SK-N-SH treated with all-trans-retinoic acid at 6 μM for 48 hours (cell line): Measurements from ENCODE around the gene SNX13.

Experiments
- ATAC-seq: fragments of 200-7000 bp; cut with Tn5 transposase; 3 replicates; pipeline ENCODE4 v1.9.1; 2020; ENCODE audit warnings: mild to moderate bottlenecking, moderate library complexity
- ARNTL ChIP-seq: fragments of 450-650 bp; formaldehyde crosslinking; IDR thresholded peaks from 2 replicates; pipeline ENCODE4 v1.5.0; 2020; ENCODE audit warnings: low read depth, mild to moderate bottlenecking, moderate library complexity, borderline replicate concordance
- BACH2 ChIP-seq: fragments of 250-450 bp; sonication (Bioruptor Pico); IDR thresholded peaks from 2 replicates; pipeline ENCODE4 v1.9.0; 2021; ENCODE audit warnings: mild to moderate bottlenecking, borderline replicate concordance
- CSDC2 ChIP-seq: fragments of 250-450 bp; sonication (Bioruptor Pico); IDR thresholded peaks from 2 replicates; pipeline ENCODE4 v1.5.0; 2020; ENCODE audit warnings: mild to moderate bottlenecking, moderate library complexity
- CSRNP3 ChIP-seq: fragments of 250-450 bp; sonication (Bioruptor Pico); IDR thresholded peaks from 2 replicates; pipeline ENCODE4 v1.5.1; 2021; ENCODE audit warnings: mild to moderate bottlenecking, moderate library complexity
- ESRRG ChIP-seq: fragments of 250-450 bp; sonication (Bioruptor Pico); IDR thresholded peaks from 2 replicates; pipeline ENCODE4 v1.6.1; 2021; ENCODE audit warnings: mild to moderate bottlenecking
- ISL1 ChIP-seq: fragments of 250-450 bp; sonication (Bioruptor Pico); IDR thresholded peaks from 2 replicates; pipeline ENCODE4 v2.1.2; 2022; ENCODE audit warnings: mild to moderate bottlenecking, moderate library complexity
- OSR1 ChIP-seq: fragments of 250-450 bp; sonication (Bioruptor Pico); IDR thresholded peaks from 2 replicates; pipeline ENCODE4 v1.8.0; 2022; ENCODE audit warnings: moderate library complexity, mild to moderate bottlenecking, inconsistent platforms
- POU6F1 ChIP-seq: fragments of 250-450 bp; sonication (Bioruptor Pico); IDR thresholded peaks from 2 replicates; pipeline ENCODE4 v1.8.0; 2021; ENCODE audit warnings: low read depth, mild to moderate bottlenecking, moderate library complexity, borderline replicate concordance
- PPARA ChIP-seq: fragments of 250-450 bp; sonication (Bioruptor Pico); IDR thresholded peaks from 2 replicates; pipeline ENCODE4 v1.5.0; 2020; ENCODE audit warnings: mild to moderate bottlenecking, borderline replicate concordance
- RARB ChIP-seq: fragments of 250-450 bp; sonication (Bioruptor Pico); IDR thresholded peaks from 2 replicates; pipeline ENCODE4 v1.8.0; 2021; ENCODE audit warnings: mild to moderate bottlenecking, moderate library complexity
- SNAI2 ChIP-seq: fragments of 250-450 bp; sonication (Bioruptor Pico); IDR thresholded peaks from 2 replicates; pipeline ENCODE4 v1.5.0; 2020; ENCODE audit warnings: mild to moderate bottlenecking, moderate library complexity
- TOX ChIP-seq: fragments of 250-450 bp; sonication (Bioruptor Pico); IDR thresholded peaks from 2 replicates; pipeline ENCODE4 v1.8.0; 2021; ENCODE audit warnings: mild to moderate bottlenecking, moderate library complexity, borderline replicate concordance
- ZC3H10 ChIP-seq: fragments of 250-450 bp; sonication (Bioruptor Pico); IDR thresholded peaks from 2 replicates; pipeline ENCODE4 v1.5.1; 2021; ENCODE audit warnings: mild to moderate bottlenecking, moderate library complexity
- ZFP3 ChIP-seq: fragments of 250-450 bp; sonication (Bioruptor Pico); IDR thresholded peaks from 2 replicates; pipeline ENCODE4 v1.5.0; 2020; ENCODE audit warnings: mild to moderate bottlenecking, moderate library complexity
- ZFP30 ChIP-seq: fragments of 450-650 bp; formaldehyde crosslinking; IDR thresholded peaks from 2 replicates; pipeline ENCODE4 v1.5.0; 2022; ENCODE audit warnings: mild to moderate bottlenecking, moderate library complexity
- ZNF565 ChIP-seq: fragments of 450-650 bp; formaldehyde crosslinking; conservative IDR thresholded peaks from 2 replicates; pipeline ENCODE4 v1.5.0; 2020; ENCODE audit warnings: low read depth, mild to moderate bottlenecking, moderate library complexity
- ZNF70 ChIP-seq: fragments of 450-650 bp; formaldehyde crosslinking; IDR thresholded peaks from 2 replicates; pipeline ENCODE4 v1.5.0; 2020; ENCODE audit warnings: mild to moderate bottlenecking, moderate library complexity
- ZNF8 ChIP-seq: fragments of 450-650 bp; formaldehyde crosslinking; IDR thresholded peaks from 2 replicates; pipeline ENCODE4 v1.5.0; 2020; ENCODE audit warnings: mild to moderate bottlenecking, moderate library complexity
- TF ChIP-seq, protein P1 (sequence below): fragments of 250-450 bp; sonication (Bioruptor Pico); IDR thresholded peaks from 2 replicates; pipeline ENCODE4 v1.5.1; 2020; ENCODE audit warnings: low read depth, mild to moderate bottlenecking, moderate library complexity
- TF ChIP-seq, protein P2 (sequence below): fragments of 250-450 bp; sonication (Bioruptor Pico); IDR thresholded peaks from 2 replicates; pipeline ENCODE4 v1.8.0; 2020; ENCODE audit warnings: mild to moderate bottlenecking, moderate library complexity, borderline replicate concordance
- TF ChIP-seq, protein P3 (sequence below): fragments of 250-450 bp; sonication (Bioruptor Pico); IDR thresholded peaks from 2 replicates; pipeline ENCODE4 v1.5.0; 2020; ENCODE audit warnings: mild to moderate bottlenecking, moderate library complexity

The SNX13 gene

DNA sequence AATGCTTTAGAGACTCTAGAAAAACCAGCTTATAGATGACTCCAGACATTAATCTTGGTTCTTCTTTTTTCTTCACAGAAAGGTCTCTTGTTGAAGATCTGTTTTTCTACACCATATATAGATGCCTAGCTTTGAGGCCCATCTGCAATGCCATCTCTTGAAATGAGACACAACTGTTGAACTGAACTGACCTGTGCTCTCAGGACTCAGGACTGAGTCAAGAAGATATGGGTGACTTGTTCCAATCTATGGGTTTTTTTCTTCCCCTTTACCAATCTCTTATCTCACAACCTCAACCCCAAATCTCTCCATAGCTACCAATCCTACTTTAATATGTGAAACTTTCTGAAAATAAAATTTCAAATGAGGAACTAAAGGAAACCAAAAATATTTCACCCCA, 194.7 kb downstream of the SNX13 start:
- TF ChIP-seq CSRNP3 (CRISPR knock-in tag) (no peak), POU6F1 (CRISPR knock-in tag) (no peak), ZNF70 (CRISPR knock-in tag) (no peak), ZFP30 (CRISPR knock-in tag) (no peak), ZNF8 (CRISPR knock-in tag) (no peak), RARB (CRISPR knock-in tag) (no peak), ZC3H10 (no peak), ZFP3 (CRISPR knock-in tag) (no peak), ISL1 (CRISPR knock-in tag) (no peak), SNAI2 (CRISPR knock-in tag) (no peak), ARNTL (no peak), ESRRG (CRISPR knock-in tag) (no peak), PPARA (no peak), TOX (no peak), CSDC2 (CRISPR knock-in tag) (no peak), BACH2 (CRISPR knock-in tag) (no peak)
- TF ChIP-seq, protein P1, sequence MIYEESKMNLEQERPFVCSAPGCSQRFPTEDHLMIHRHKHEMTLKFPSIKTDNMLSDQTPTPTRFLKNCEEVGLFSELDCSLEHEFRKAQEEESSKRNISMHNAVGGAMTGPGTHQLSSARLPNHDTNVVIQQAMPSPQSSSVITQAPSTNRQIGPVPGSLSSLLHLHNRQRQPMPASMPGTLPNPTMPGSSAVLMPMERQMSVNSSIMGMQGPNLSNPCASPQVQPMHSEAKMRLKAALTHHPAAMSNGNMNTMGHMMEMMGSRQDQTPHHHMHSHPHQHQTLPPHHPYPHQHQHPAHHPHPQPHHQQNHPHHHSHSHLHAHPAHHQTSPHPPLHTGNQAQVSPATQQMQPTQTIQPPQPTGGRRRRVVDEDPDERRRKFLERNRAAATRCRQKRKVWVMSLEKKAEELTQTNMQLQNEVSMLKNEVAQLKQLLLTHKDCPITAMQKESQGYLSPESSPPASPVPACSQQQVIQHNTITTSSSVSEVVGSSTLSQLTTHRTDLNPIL (CRISPR knock-in tag), result no peak
- TF ChIP-seq, protein P2, sequence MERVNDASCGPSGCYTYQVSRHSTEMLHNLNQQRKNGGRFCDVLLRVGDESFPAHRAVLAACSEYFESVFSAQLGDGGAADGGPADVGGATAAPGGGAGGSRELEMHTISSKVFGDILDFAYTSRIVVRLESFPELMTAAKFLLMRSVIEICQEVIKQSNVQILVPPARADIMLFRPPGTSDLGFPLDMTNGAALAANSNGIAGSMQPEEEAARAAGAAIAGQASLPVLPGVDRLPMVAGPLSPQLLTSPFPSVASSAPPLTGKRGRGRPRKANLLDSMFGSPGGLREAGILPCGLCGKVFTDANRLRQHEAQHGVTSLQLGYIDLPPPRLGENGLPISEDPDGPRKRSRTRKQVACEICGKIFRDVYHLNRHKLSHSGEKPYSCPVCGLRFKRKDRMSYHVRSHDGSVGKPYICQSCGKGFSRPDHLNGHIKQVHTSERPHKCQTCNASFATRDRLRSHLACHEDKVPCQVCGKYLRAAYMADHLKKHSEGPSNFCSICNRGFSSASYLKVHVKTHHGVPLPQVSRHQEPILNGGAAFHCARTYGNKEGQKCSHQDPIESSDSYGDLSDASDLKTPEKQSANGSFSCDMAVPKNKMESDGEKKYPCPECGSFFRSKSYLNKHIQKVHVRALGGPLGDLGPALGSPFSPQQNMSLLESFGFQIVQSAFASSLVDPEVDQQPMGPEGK (CRISPR knock-in tag), result no peak
- TF ChIP-seq, protein P3, sequence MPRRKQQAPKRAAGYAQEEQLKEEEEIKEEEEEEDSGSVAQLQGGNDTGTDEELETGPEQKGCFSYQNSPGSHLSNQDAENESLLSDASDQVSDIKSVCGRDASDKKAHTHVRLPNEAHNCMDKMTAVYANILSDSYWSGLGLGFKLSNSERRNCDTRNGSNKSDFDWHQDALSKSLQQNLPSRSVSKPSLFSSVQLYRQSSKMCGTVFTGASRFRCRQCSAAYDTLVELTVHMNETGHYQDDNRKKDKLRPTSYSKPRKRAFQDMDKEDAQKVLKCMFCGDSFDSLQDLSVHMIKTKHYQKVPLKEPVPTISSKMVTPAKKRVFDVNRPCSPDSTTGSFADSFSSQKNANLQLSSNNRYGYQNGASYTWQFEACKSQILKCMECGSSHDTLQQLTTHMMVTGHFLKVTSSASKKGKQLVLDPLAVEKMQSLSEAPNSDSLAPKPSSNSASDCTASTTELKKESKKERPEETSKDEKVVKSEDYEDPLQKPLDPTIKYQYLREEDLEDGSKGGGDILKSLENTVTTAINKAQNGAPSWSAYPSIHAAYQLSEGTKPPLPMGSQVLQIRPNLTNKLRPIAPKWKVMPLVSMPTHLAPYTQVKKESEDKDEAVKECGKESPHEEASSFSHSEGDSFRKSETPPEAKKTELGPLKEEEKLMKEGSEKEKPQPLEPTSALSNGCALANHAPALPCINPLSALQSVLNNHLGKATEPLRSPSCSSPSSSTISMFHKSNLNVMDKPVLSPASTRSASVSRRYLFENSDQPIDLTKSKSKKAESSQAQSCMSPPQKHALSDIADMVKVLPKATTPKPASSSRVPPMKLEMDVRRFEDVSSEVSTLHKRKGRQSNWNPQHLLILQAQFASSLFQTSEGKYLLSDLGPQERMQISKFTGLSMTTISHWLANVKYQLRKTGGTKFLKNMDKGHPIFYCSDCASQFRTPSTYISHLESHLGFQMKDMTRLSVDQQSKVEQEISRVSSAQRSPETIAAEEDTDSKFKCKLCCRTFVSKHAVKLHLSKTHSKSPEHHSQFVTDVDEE (CRISPR knock-in tag), result no peak
- TF ChIP-seq, all 23 proteins: peak for 0
- no peak for ATAC-seq

DNA sequence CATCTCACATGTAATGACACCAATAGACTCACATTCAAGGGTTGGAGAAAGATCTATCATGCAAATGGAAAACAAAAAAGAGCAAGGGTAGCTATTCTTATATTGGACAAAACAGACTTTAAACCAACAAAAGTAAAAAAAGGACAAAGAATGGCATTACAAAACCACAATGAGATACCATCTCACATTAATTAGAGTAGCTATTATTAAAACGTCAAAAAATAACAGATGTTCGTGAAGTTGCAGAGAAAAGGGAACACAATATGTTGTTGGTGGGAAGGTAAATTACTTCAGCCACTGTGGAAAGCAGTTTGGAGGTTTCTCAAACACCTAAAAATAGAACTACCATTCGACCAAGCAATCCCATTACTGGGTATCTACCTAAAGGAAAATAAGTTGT, 197.0 kb downstream of the SNX13 start:
- ATAC-seq, result no peak
- no peak for TF ChIP-seq ARNTL

GRCh38 chr7:17741426-17741825, 198.9 kb downstream of the SNX13 start:
- TF ChIP-seq POU6F1 (CRISPR knock-in tag), result no peak
- no peak for TF ChIP-seq SNAI2 (CRISPR knock-in tag)
- TF ChIP-seq ZFP3 (CRISPR knock-in tag), result no peak
- TF ChIP-seq, protein P2 (CRISPR knock-in tag), result no peak
- no peak for TF ChIP-seq PPARA
- TF ChIP-seq ZNF565 (CRISPR knock-in tag), result no peak
- no peak for TF ChIP-seq ARNTL
- TF ChIP-seq CSDC2 (CRISPR knock-in tag), result no peak
- no peak for TF ChIP-seq RARB (CRISPR knock-in tag)
- TF ChIP-seq, protein P1 (CRISPR knock-in tag), result no peak
- TF ChIP-seq ZC3H10, result no peak
- no peak for TF ChIP-seq ZNF8 (CRISPR knock-in tag)
- no peak for TF ChIP-seq ISL1 (CRISPR knock-in tag)
- no peak for TF ChIP-seq OSR1 (CRISPR knock-in tag)
- TF ChIP-seq ZNF70 (CRISPR knock-in tag), result no peak
- no peak for TF ChIP-seq BACH2 (CRISPR knock-in tag)
- no peak for ATAC-seq
